SW 1271 (cell line): Measurements from ENCODE around the gene GNB2.

Source experiments
- DNase-seq, 2 experiments: peaks; one replicate each; lab custom pipeline; 2025; lab: John Stamatoyannopoulos, UW

The GNB2 gene

GRCh38 chr7:100681491-100682227 lies 8.1 kb downstream of the GNB2 start:
- no peak for DNase-seq

DNA sequence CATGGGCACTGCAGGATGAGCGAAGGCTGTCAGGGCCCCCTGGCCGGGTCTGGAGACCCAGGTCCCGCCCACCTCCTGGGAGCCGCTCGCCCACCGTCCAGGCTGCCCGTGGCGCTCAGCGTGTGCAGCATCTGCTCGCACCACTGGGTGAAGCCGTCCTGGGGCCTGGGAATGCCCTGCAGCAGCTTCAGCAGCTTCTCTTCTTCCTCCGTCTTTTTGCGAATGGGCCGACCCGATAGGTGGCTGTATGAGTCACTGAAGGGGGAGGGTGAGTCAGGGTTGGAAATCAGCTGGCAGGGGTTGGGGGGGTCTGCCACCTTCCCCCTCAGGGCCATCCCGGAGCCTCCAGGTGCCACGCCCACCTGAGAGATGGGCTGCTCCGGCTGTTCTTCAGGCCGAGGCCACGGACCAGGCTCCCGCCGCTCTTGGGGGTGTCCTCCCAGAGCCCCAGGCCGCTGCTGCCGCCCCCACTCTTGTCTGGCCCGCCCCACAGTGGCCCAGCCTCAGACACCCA lies 8.7 kb downstream of the GNB2 start:
- no peak for DNase-seq

GRCh38 chr7:100682991-100683658 lies 9.6 kb downstream of the GNB2 start:
- DNase-seq, result no peak

- DNase-seq, result no peak
These were observed 10.4 kb downstream of the GNB2 start for GRCh38 chr7:100683659-100684533.

- DNase-seq, result no peak
These were observed 11.0 kb downstream of the GNB2 start for GRCh38 chr7:100684534-100685042.

DNA sequence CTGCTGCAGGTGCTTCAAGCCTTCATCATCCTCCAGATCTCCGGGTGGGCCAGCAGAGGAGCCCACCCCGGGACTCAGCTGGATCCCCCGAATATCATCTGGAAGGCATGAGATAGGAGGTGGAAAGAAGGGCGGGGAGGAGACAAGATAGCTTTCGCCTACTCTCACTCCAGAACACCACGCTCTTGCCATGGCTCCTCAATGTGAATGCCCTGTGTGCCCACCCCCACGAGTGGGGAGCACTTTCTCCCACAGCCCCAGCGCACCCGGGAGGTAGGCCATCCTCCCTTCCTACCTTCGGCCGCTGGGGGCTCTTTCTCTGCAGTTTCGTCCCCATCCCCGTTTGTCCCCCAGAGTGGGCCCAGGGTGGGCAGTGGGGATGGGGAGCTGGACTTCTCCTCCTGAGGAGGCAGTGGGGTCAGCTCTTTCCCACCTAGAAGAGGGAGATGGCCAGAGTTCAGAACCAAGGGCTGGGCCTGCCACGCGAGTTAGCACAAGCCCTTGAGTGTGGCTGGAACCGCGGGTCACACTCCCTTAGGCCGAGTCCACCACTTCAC lies 11.6 kb downstream of the GNB2 start:
- no peak for DNase-seq

GRCh38 chr7:100685631-100686145 lies 12.1 kb downstream of the GNB2 start:
- no peak for DNase-seq

DNA sequence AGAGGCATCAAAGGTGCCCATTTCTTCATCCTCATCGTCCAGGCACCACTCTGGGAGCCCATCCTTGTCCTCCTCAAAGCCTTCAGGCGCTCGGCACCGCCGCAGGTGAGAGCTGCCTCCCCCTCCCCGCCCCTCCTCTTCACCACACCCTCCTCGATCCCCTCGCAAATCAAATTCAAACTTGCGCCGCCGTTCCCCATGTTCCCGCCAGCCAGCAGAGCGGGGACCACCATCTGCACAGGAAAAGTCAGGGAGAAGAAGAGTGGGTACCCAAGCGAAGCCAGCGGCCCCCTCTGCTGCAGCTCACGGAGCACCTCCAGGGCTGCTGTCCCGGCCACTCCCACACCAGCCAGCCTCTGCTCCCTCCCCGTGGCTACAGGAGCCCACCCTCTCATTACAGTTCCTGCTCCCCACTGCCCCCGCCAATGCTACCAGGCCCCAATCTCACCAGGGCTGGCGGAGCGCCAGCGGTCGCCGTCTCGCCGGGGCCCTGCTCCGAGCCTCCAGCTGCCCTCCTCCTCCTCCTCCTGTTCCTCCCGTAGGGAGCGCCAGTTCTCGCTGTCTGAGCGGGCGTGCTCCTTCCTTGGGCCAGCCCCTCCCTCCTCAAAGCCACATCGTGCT lies 12.8 kb downstream of the GNB2 start:
- no peak for DNase-seq

- no peak for DNase-seq
These were observed 13.3 kb downstream of the GNB2 start for GRCh38 chr7:100686822-100687211.

DNA sequence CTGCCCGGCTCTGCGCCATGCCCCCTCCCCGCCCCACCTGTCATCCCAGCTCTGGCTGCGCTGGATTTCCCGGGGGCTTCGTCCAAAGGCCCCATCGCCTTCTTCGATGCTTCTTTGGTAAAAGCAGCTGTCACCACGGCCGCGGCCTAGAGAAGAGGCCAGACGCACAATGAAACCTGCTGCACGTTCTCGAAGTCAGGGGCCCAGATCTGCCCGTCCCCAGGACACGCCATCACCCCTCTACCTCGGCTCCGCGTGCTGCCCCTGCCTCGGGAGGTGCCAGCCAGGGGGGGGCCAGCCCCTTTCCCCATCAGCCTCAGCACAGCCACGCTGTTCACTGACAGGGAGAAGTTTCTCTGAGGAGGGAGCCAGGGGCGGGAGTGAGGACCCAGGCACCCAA lies 13.7 kb downstream of the GNB2 start:
- DNase-seq, result no peak

- no peak for DNase-seq
These were observed 14.3 kb downstream of the GNB2 start for GRCh38 chr7:100687751-100688300.

GRCh38 chr7:100688326-100688860 lies 14.9 kb downstream of the GNB2 start:
- DNase-seq, result no peak

GRCh38 chr7:100689230-100690135 lies 15.9 kb downstream of the GNB2 start:
- no peak for DNase-seq

- DNase-seq, result peak in 1 of 2 experiments; percentile 19
These were observed 18.4 kb downstream of the GNB2 start for GRCh38 chr7:100691676-100692577.

DNA sequence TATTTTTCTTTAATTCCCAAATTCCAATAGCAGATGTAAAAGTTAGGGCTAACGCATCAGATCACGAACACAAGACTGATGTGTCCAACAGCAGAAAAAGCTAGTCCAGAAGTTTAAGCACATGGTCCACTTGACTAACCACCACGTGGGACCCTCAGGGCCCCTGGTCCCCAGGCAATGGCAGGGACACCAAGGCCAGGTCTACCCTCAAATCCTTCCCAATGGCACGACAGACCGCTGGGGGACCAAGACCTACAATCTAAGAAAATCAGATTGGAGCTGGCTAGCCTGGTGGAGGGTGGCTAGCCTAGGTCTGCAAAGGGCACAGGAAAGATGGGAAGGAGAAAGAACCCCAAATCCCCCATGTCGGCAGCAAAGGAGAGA lies 19.0 kb downstream of the GNB2 start:
- DNase-seq, result no peak

DNA sequence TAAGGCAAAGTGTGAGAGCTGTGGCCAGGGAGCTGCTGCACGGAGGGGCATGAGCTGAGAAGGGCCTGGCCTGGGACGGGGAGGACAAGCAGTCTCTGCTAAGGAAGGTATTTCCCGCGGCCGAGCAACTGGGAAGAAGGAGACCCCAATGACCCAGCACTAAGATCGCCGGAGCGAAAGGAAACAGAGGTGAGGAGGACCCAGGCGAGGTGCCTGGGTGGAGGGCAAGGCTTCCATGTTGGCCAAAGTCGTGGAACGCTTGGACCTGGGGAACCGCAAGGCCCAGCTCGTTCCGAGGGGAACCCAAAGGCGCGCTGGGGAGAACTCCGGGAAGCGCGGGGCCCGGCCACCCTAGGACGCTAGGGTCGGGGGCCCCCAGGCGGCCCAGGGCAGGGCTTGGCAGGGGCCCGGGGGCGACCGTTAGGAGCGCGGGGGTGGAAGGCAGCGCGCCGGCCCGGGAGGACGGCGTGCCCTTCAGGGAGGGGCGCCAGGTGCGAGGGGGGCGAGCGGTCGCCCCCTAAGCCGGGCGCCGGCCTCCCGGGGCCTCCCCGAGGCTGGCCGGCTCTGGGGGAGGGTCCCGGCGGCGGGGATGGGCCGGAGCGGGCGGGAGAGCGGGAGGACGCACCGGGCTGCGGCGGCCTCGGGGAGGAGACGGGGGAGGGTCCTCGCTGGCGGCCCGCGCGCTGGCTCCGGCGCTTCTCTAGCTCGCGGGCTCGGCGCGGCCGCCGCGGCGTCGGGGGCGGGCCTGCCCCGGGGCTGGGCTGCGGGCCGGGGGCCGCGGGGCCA lies 20.0 kb downstream of the GNB2 start:
- no peak for DNase-seq

DNA sequence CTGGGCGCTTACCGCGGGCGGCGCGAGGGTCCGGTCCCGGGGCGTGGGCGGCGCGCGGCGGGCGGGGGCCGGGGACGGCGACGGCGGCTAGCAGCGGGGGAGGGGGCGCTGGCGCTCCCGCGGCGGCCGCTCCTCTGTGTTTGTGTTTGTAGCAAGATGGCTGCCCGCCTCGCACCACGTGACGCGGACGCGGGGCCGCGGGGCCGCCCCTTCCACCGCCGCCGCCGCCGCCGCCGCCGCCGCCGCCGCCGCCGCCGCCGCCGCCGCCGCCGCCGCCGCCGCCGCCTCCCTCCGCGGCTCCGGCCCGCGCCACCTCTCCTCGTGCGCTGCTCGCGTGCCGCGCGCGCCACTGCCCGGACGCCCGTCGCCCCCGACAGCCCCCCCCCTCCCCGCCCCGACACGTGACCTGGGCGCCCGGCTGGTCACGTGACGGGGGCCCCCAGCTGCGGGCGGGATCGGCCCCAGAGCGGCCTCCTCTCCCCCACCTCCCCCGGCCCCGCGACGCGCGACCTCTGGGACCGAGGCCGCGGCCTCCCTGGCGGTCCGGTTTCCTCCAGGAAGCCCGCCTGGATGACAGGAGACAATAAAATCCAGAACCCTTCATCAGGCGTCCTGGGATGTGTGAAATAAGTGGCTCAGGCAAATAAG lies 20.7 kb downstream of the GNB2 start, which contains the start of gene GIGYF1:
Gene GIGYF1 (minus strand): TSS at position 153 of the 648 bp plus-strand sequence. CDS start 6,012 bp downstream, outside the sequence.
- DNase-seq, result peak in 1 of 2 experiments; percentile 42
